Endothelial cell of umbilical vein (primary cell): ENCODE data around the gene SLC12A3.

Source experiments
- POLR2A ChIP-seq: IDR thresholded peaks from 2 replicates; pipeline ENCODE4 v1.6.1; 2012; ENCODE audit warnings: low read depth, mild to moderate bottlenecking, control low read depth, low read length
- POLR2AphosphoS5 ChIP-seq: IDR thresholded peaks from 2 replicates; pipeline ENCODE4 v1.6.1; 2012; ENCODE audit warnings: low read depth, mild to moderate bottlenecking, control low read depth, low read length, moderate library complexity; ENCODE audit not compliant: insufficient read depth
- TF ChIP-seq, protein P1 (sequence below), 2 donors: IDR thresholded peaks; 1 replicate in 1 of 2; 2 replicates in 1 of 2; pipeline ENCODE4 v1.5.1; 2011; ENCODE audit warnings: low read length in 2 of 2, mild to moderate bottlenecking in 2 of 2, moderate library complexity in 2 of 2, control low read depth in 1 of 2, inconsistent platforms in 1 of 2, low read depth in 1 of 2; ENCODE audit not compliant: insufficient read depth in 1 of 2; ENCODE audit errors: extremely low read depth in 1 of 2

DNA sequence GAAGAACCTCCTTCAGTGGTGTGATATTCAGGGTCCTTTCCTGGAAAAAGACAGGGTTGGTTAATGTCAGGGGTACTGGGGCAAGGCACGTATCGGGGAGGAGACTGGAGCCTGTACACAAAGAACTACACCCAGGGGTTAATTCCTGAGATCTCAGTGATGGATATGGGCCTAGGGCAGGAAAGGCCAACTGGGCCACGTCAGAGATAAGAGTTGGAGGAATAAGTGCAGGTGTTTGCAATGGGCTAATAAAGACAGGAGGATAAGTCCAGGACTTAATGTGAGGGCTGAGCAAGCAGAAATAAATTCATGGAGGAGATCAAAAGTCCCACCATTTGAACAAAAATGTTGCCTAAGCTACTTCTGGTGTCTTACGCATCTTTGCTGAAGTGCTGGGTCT lies 56.6 kb downstream of the SLC12A3 start:
- TF ChIP-seq POLR2A, result no peak
- TF ChIP-seq, protein P1, sequence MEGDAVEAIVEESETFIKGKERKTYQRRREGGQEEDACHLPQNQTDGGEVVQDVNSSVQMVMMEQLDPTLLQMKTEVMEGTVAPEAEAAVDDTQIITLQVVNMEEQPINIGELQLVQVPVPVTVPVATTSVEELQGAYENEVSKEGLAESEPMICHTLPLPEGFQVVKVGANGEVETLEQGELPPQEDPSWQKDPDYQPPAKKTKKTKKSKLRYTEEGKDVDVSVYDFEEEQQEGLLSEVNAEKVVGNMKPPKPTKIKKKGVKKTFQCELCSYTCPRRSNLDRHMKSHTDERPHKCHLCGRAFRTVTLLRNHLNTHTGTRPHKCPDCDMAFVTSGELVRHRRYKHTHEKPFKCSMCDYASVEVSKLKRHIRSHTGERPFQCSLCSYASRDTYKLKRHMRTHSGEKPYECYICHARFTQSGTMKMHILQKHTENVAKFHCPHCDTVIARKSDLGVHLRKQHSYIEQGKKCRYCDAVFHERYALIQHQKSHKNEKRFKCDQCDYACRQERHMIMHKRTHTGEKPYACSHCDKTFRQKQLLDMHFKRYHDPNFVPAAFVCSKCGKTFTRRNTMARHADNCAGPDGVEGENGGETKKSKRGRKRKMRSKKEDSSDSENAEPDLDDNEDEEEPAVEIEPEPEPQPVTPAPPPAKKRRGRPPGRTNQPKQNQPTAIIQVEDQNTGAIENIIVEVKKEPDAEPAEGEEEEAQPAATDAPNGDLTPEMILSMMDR (IDR thresholded peaks at IDR 0.05; ENCODE audit: extremely low read depth in 1 of 2, insufficient read depth in 1 of 2, low read depth in 1 of 2, low read length in 2 of 2), result no peak
- no peak for TF ChIP-seq POLR2AphosphoS5
